Measurements from ENCODE around the gene CDC42BPG.

CDC42BPG gene

DNA sequence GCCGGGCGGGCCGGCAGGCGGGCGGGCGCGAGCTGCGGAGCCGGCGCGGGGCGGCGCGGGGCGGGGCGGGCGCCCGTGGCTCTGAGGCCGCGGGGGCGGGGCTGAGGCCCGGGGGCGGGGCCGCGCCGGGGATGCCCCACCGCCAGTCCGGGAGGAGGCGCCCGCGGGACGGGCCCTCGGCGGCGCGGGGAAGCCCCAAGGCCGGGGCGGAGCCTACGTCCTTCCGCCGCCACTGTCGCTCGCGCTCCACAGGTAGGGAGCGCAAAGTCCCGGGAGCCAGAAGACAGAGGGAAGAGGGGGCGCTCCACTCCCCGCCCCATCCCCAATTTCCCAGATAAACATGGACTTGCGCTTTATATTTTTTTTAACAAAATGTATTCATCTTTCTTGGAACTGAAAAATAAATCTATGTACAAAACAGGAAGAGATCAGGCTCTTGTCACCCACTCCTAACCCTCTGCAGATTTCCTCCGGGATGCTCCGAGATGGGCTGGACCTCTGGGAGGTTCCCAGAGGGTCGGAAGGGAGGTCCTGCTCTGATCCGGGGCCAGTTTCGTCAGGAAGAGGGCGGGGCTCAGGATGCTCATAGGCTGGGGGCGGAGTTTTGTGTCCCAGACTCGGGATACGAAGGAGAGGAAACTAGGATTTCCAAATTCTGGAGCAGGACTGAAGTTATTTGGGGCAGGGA is 41.2 kb downstream of the CDC42BPG start, which contains the start of gene MAP4K2:
Gene MAP4K2 (minus strand): TSS at position 57 of the 688 bp plus-strand sequence. CDS start 65 bp downstream, outside the sequence.
- peak; percentile 90 for DNase-seq

- peak; percentile 30 for DNase-seq
Measured at GRCh38 chr11:64802370-64803157, 41.9 kb downstream of the CDC42BPG start.

- DNase-seq: no peak
Measured at GRCh38 chr11:64801561-64802369, 42.7 kb downstream of the CDC42BPG start.

- no peak for DNase-seq
Measured at GRCh38 chr11:64801158-64801464, 43.3 kb downstream of the CDC42BPG start.

DNA sequence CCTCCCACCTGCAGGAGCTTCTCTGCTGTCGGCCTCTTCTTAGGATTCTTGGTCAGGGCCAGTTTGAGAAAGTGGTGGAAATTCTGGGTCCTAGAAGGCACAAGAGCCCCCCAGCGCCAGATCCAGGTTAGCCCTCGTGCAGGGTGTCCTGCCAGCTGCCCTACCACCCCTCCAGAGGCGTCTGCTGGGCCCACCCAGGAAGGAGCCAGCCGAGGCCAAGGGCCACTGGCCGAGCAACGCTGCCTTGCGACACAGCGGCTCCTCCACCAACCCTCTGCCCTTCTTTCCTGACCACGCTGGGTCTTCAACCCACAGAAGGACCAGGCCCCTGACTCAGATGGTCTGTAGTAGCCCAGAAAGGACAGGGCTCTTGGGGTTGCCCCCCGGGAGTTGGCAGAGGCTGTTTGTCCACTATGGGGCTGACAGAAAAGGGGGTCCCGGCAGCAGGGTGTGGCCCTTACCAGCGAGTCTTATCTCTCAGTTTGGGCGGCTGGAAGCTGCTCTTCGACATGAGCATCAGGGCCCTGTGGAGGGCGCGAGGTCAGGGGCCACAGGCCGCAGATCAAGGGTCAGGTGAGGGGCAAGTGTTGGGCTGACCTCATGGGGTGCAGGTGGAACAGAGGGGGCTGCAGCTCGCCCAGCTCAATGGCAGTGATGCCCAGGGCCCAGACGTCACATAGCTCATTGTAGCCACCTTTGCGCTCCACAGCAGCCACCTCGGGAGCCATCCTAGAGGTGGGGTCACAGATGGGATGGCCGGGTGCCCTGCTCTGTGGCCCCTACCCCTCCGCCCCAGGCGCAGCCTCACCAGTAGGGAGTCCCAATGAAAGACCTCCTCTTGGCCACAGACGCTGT is 43.9 kb downstream of the CDC42BPG start:
- DNase-seq: no peak

DNA sequence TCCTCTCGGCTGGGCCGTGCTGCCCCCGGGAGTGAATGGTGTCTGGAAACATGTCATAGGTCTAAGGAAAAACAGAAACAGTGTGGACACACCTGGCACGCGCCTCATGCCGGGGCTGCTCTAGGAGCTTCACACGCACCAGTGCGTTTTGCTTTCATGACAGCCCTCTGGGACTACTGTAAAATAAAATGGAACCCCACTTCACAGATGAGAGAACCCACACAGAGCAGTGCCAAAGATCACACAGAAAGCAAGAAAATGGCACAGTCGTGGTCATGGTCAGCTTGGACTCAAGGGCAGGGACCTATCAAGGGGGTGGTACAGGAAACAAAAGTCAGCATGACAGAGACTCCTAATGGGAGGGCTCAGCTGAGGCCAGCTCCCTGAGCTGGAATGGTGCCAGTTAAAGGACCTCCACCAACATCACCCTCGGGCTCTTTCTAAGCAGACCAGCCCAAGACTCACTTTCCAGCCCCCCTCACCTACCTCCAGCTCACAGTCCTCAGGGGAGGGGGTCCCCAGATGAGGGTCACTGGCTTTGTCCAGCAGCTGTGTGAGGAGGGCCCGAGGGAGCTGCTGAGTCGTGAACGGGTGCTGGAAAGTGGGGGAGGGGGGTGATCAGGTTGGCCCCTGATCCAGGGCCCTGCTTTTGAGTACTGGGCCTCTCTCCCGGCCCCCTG is 44.7 kb downstream of the CDC42BPG start:
- no peak for DNase-seq

- no peak for DNase-seq
Measured at GRCh38 chr11:64799256-64799622, 45.2 kb downstream of the CDC42BPG start.

GRCh38 chr11:64796757-64797541 is 47.5 kb downstream of the CDC42BPG start:
- DNase-seq: no peak

DNA sequence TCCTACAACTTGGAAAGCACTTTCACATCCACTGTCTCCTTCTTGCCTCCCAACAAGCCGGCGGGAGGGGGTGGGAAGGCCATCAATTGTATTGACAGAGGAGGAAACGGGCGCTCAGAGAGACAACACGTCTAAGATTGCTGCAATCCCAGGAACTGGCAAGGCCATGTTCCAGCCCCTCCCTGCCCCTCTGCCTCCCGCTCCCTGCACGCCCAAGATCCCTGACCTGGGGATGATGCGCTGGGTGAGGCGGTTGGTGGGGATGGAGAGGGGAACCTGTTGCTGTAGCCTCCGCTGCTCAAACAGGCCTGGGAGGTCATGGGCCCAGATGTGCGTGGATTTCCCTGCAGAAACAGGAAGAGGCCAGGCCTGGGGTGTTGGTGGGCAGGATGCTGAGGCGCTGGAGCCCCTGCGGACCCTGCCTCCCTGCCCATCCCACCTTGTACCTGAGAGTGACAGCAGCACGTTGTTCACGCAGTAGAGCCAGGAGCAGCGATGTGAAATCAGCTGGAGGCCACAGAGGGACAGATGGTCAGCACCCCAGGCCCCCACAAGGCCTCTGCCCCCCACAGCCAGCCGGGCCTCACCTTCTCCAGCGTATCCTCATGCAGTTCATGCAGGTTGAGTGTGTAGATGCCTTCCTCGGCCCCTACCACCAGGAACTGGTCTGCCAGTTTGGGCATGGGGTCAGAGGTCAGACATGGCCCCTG is 48.3 kb downstream of the CDC42BPG start:
- no peak for DNase-seq

DNA sequence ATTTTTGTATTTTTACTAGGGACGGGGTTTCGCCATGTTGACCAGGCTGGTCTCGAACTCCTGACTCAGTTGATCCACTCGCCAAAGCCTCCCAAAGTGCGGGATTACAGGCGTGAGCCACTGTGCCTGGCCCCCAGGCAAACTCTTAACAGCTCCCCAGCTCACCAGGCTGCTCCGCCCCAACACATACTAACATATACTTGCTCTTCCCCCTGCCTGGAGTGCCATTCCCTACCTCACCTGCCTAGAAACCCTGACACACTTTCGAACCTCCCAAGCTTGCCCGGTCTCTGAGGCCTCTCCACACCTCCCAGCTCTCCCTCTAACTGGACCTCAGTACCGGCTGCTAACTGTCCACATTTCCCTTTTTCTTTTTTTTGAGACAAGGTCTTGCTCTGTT is 49.9 kb downstream of the CDC42BPG start:
- DNase-seq: no peak

DNA sequence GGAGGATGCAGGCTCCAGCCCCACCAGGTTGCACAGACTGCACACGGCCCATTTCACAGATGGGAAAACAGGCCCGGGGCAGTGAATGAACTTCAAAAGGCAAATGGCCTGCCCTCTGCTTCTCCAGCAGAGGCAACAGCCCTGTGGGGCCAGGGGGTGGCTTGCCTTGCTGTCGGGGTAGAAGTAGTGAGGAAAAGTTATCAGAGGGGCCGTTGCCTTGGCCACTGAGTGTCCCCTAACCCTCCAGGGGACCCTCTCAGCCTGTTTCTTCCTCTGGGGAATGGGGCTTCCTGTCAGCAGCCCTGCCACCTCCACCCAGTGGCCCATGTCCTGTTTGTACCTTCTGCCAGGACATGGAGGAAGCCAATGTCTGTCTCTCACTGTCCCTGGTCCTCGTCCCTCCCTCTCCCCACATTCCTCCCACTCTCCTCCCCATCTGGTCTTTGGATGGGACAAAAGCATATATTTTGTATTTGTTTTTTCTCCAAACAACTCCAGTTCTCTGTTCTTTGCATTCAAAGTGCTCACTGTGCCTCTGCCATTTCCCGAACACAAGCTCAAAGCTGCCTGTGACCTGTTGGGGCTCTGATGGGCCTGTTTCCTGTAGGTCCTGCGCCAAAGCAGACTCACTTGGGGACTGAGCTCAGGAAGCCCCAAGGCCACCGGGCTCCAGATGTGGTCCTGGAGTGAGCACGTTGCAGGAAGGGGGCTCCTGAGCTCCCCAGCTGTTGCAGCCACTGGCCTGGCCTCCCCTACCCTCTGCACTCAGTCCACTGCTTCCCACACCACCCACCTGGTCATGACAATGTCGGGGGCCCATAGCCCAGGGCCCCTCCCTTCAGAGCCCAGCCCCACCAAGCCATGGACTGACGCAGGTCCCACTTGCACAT is 50.9 kb downstream of the CDC42BPG start:
- DNase-seq: no peak

- DNase-seq: no peak
Measured at GRCh38 chr11:64792482-64792881, 52.0 kb downstream of the CDC42BPG start.

GRCh38 chr11:64791781-64792291 is 52.6 kb downstream of the CDC42BPG start:
- DNase-seq: no peak

DNA sequence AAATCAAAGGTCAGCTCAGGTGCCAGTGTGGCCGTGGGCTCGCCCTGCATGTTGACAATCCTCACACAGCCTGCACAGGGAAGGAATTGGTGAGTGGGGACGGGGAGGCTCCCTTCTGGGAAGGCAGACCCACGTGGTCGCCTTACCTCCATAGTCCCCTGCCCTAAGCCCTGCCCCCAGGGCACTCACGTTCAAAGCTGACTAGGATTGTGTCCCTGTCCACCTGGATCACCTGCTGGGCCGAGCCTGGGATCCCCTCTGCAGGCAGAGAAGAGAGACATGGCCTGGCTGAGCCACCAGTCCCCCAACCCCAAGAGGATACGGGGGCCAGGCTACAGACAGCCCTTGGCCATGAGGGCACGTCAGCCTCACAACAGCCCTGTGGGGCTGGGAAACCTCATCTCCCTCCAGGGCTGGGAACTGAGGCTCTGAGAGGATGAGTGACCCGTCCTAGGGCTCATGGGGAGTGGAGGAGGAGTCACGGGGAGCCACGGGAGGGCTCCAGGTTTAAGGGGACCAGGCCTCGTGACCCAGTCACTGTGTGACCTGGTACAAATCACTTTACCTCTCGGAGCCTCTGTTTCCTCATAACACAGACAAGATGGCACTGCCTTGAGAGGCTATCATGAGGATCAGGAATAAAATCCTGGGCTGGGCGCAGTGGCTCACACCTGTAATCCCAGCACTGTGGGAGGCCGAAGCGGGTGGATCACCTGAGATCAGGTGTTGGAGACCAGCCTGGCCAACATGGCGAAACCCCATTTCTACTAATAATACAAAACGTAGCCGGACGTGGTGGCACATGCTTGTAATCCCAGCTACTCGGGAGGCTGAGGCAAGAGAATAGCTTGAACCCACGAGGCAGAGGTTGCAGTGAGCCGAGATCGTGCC is 54.0 kb downstream of the CDC42BPG start:
- DNase-seq: no peak

GRCh38 chr11:64789331-64790204 is 54.9 kb downstream of the CDC42BPG start:
- DNase-seq: no peak

DNA sequence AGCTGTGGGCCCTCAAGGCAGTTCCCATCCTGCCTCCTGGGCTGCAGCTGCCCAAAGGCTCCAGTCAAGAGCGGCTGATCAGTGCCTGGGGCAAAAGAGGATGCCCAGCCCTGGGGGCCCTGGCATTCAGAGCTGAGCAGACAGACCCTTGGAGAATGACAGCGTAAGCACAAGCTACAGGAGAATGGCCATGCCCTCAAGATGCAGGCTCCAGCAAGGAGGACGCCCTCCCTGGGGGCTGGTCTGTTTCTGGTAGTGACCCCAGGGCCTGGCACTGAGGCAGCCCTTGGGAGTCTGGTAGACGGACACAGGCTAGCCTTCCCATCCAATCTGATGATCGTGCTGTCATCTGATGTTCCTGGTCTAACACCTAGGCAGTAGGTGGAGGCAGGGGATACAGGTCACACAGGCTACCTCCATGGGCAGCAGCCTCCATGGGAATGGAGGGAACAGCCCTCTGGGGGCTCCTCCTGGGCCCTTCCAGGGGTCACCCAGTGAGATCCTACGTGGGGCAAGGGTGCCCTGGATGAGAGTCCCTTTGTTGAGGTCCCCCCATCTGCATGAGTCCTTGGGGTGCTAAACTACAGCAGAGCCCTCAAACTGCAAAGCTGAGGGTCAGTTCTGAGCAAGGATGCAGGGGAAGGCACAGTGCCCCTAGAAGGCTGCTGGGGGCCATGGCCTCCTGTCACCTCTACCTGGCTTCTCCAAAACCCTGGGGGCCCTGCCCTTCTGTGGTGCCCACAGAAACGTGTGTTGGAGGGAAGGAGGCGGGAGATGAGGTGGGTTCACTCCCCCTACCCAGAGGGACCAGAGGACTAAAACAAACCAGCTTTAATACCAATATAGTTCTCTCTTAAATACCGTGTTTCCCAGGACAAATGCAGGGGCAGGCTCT is 55.9 kb downstream of the CDC42BPG start:
- no peak for DNase-seq
